IMR-90 (cell line): ENCODE measurements around the gene ALS2. TPM values are rescaled to one million over a fixed set of nuclear protein-coding genes. Genes with fewer than 3 reads are reported as not detected.

Source experiments
- ATAC-seq: fragments of 200-7000 bp; cut with Tn5 transposase; 2 replicates; pipeline ENCODE4 v1.9.1; 2020; ENCODE audit warnings: low read depth, mild to moderate bottlenecking, moderate library complexity
- BruUV-seq: library from RNA; stranded (reverse); fragments of 400-500 nt; replicated peaks from 2 replicates; lab custom pipeline; 2021; lab: Mats Ljungman, UMichigan
- CTCF ChIA-PET: fragments of 300-600 bp; formaldehyde crosslinking; extraction: SDS; loops from one replicate; lab custom pipeline; 2021; ENCODE audit warnings: antibody characterized with exemption; lab: Yijun Ruan, JAX
- POLR2A ChIA-PET: fragments of 300-600 bp; sonication (Branson Sonifier 250); formaldehyde crosslinking; loops from one replicate; lab custom pipeline; 2022; ENCODE audit warnings: antibody characterized with exemption; ENCODE audit not compliant: unreplicated experiment; lab: Charles Lee
- DNase-seq: peaks from one replicate; pipeline ENCODE4 v3.0.0; 2013
- H2AFZ ChIP-seq: replicated peaks from 2 replicates; pipeline ENCODE3; 2013; ENCODE audit warnings: low read length, mild to moderate bottlenecking; ENCODE audit not compliant: poor library complexity
- H2AK5ac ChIP-seq: 2 replicates; pipeline ENCODE4 v1.6.1; 2013; ENCODE audit warnings: low read depth, low read length, inconsistent platforms
- H2AK9ac ChIP-seq: replicated peaks from 2 replicates; pipeline ENCODE3; 2013; ENCODE audit warnings: mild to moderate bottlenecking, low read depth, low read length, moderate library complexity; ENCODE audit not compliant: poor library complexity
- H2BK120ac ChIP-seq: 2 replicates; pipeline ENCODE4 v1.6.1; 2013; ENCODE audit warnings: low read depth, low read length, inconsistent platforms
- H2BK15ac ChIP-seq: 3 replicates; pipeline ENCODE4 v1.6.1; 2013; ENCODE audit warnings: low read depth, low read length, inconsistent platforms
- H2BK20ac ChIP-seq: 2 replicates; pipeline ENCODE4 v1.6.1; 2013; ENCODE audit warnings: low read depth, mild to moderate bottlenecking, inconsistent platforms, low read length, moderate library complexity
- H2BK5ac ChIP-seq: 2 replicates; pipeline ENCODE4 v1.6.1; 2013; ENCODE audit warnings: mild to moderate bottlenecking, low read depth, low read length, inconsistent platforms; ENCODE audit not compliant: poor library complexity, severe bottlenecking
- H3K14ac ChIP-seq: replicated peaks from 2 replicates; pipeline ENCODE4 v1.6.1; 2013; ENCODE audit warnings: low read depth, low read length, inconsistent platforms
- H3K18ac ChIP-seq: 2 replicates; pipeline ENCODE4 v1.6.1; 2013; ENCODE audit warnings: low read depth, low read length, control low read depth
- H3K23ac ChIP-seq: 2 replicates; pipeline ENCODE4 v1.6.1; 2013; ENCODE audit warnings: low read depth, low read length, inconsistent platforms
- H3K27ac ChIP-seq: 2 replicates; pipeline ENCODE4 v1.5.1; 2013; ENCODE audit warnings: mild to moderate bottlenecking, control low read depth, low read length; ENCODE audit not compliant: insufficient read depth
- H3K27me3 ChIP-seq: 2 replicates; pipeline ENCODE4 v1.6.1; 2013; ENCODE audit warnings: low read length; ENCODE audit not compliant: control insufficient read depth, insufficient read depth
- H3K36me3 ChIP-seq: 2 replicates; pipeline ENCODE4 v1.6.1; 2013; ENCODE audit warnings: low read length, mixed read lengths; ENCODE audit not compliant: control insufficient read depth, insufficient read depth
- H3K4ac ChIP-seq: 2 replicates; pipeline ENCODE4 v1.6.1; 2013; ENCODE audit warnings: low read depth, low read length, inconsistent platforms
- H3K4me1 ChIP-seq: 2 replicates; pipeline ENCODE4 v1.6.1; 2013; ENCODE audit warnings: low read length, mixed read lengths; ENCODE audit not compliant: control insufficient read depth, insufficient read depth
- H3K4me2 ChIP-seq: 2 replicates; pipeline ENCODE4 v1.6.1; 2013; ENCODE audit warnings: low read depth, mild to moderate bottlenecking, control low read depth, low read length, moderate library complexity
- H3K4me3 ChIP-seq: 2 replicates; pipeline ENCODE4 v1.5.1; 2013; ENCODE audit warnings: low read depth, mild to moderate bottlenecking, control low read depth, low read length, moderate library complexity; ENCODE audit not compliant: insufficient read depth
- H3K56ac ChIP-seq: 2 replicates; pipeline ENCODE4 v1.6.1; 2013; ENCODE audit warnings: low read length, inconsistent platforms; ENCODE audit not compliant: insufficient read depth; ENCODE audit errors: extremely low read depth
- H3K79me1 ChIP-seq, 2 experiments: 2 replicates each; pipeline ENCODE4 v1.6.1; 2013; ENCODE audit warnings: low read length in 2 of 2, inconsistent platforms in 1 of 2, low read depth in 1 of 2
- H3K9ac ChIP-seq: 2 replicates; pipeline ENCODE4 v1.6.1; 2013; ENCODE audit warnings: low read depth, low read length, control low read depth
- H3K9me1 ChIP-seq: 2 replicates; pipeline ENCODE4 v1.6.1; 2013; ENCODE audit warnings: low read length, inconsistent platforms; ENCODE audit not compliant: insufficient read depth
- H3K9me3 ChIP-seq: 2 replicates; pipeline ENCODE4 v1.6.1; 2013; ENCODE audit warnings: low read length; ENCODE audit not compliant: control insufficient read depth, insufficient read depth
- H4K20me1 ChIP-seq: 2 replicates; pipeline ENCODE4 v1.6.1; 2013; ENCODE audit warnings: low read length, inconsistent platforms; ENCODE audit not compliant: insufficient read depth
- H4K5ac ChIP-seq: 2 replicates; pipeline ENCODE4 v1.6.1; 2013; ENCODE audit warnings: mild to moderate bottlenecking, low read depth, low read length, control low read depth
- H4K8ac ChIP-seq, 2 experiments: 2 replicates each; pipeline ENCODE4 v1.6.1; 2013; ENCODE audit warnings: low read depth in 2 of 2, low read length in 2 of 2, control low read depth in 1 of 2, inconsistent platforms in 1 of 2
- H4K91ac ChIP-seq: 2 replicates; pipeline ENCODE4 v1.6.1; 2013; ENCODE audit warnings: low read depth, low read length, inconsistent platforms; ENCODE audit not compliant: insufficient read depth
- BHLHE40 ChIP-seq: fragments of 150-350 bp; IDR thresholded peaks from 2 replicates; pipeline ENCODE4 v1.6.1; 2016; ENCODE audit warnings: mild to moderate bottlenecking, low read depth, low read length
- ELK1 ChIP-seq: fragments of 150-350 bp; IDR thresholded peaks from 2 replicates; pipeline ENCODE4 v1.6.1; 2016; ENCODE audit warnings: low read depth, mild to moderate bottlenecking, low read length, moderate library complexity, borderline replicate concordance
- MAFK ChIP-seq: IDR thresholded peaks from 2 replicates; pipeline ENCODE4 v1.6.1; 2012; ENCODE audit warnings: low read depth, low read length, improper control_type of control experiment
- MAZ ChIP-seq: IDR thresholded peaks from 2 replicates; pipeline ENCODE4 v1.6.1; 2012; ENCODE audit warnings: low read depth, mild to moderate bottlenecking, low read length, improper control_type of control experiment, moderate library complexity, borderline replicate concordance
- MXI1 ChIP-seq: IDR thresholded peaks from 2 replicates; pipeline ENCODE4 v1.6.1; 2012; ENCODE audit warnings: low read depth, mild to moderate bottlenecking, low read length, moderate library complexity, borderline replicate concordance
- NFE2L2 ChIP-seq: fragments of 150-350 bp; IDR thresholded peaks from 2 replicates; pipeline ENCODE4 v1.6.1; 2016; ENCODE audit warnings: low read depth, mild to moderate bottlenecking, low read length
- RAD21 ChIP-seq: IDR thresholded peaks from 2 replicates; pipeline ENCODE4 v1.6.1; 2012; ENCODE audit warnings: low read length, improper control_type of control experiment
- RCOR1 ChIP-seq: IDR thresholded peaks from 2 replicates; pipeline ENCODE4 v1.6.1; 2012; ENCODE audit warnings: mild to moderate bottlenecking, low read length, improper control_type of control experiment; ENCODE audit not compliant: insufficient replicate concordance
- RFX5 ChIP-seq: IDR thresholded peaks from 2 replicates; pipeline ENCODE4 v1.8.0; 2012; ENCODE audit warnings: low read depth, mild to moderate bottlenecking, low read length, moderate library complexity
- SMC3 ChIP-seq: fragments of 150-350 bp; IDR thresholded peaks from 2 replicates; pipeline ENCODE4 v1.6.1; 2016; ENCODE audit warnings: low read depth, mild to moderate bottlenecking, antibody characterized with exemption, low read length, moderate library complexity
- USF2 ChIP-seq: fragments of 150-350 bp; IDR thresholded peaks from 2 replicates; pipeline ENCODE4 v1.6.1; 2017; ENCODE audit warnings: mild to moderate bottlenecking, antibody characterized with exemption, low read length, low read depth
- whole genome bisulfite sequencing, 2 experiments: methylation state at CpG; one replicate each; pipeline versions ENCODE4 v1.1.5 to v1.1.7; 2013; ENCODE audit warnings: missing lambda C conversion rate in 2 of 2; ENCODE audit not compliant: insufficient read length in 1 of 2; ENCODE audit errors: extremely low coverage in 2 of 2; 5-methylcytosine and 5-hydroxymethylcytosine counted together
- dilution Hi-C: fragments of 300-500 bp; cut with HindIII; formaldehyde crosslinking; loops from one replicate; pipeline ENCODE4 v1.14.3; 2018; ENCODE audit warnings: low sequenced_read_pairs; ENCODE audit not compliant: unreplicated experiment
- in situ Hi-C: fragments of 300-500 bp; cut with MboI; formaldehyde crosslinking; loops from 3 replicates; pipeline ENCODE4 v1.14.3; 2019; ENCODE audit warnings: low sequenced_read_pairs, inconsistent platforms, mixed read lengths
- intact Hi-C: fragments of 100-400 bp; cut with micrococcal nuclease; formaldehyde crosslinking; loops from 2 replicates; pipeline ENCODE4 v1.10.0; 2022
- polyA plus RNA-seq, 3 experiments: library from polyadenylated mRNA; depleted of rRNA; stranded (reverse); fragments of >200 nt; gene quantifications; 2 replicates each; pipeline ENCODE4 v1.2.3, GENCODE V29; 2012; ENCODE audit warnings: low replicate concordance in 1 of 3
- total RNA-seq: library from RNA; depleted of rRNA; stranded (reverse); fragments of >200 nt; gene quantifications from 2 replicates; pipeline ENCODE4 v1.2.3, GENCODE V29; 2012
- TF ChIP-seq, protein P1 (sequence below): conservative IDR thresholded peaks from 2 replicates; pipeline ENCODE4 v1.5.1; 2012; ENCODE audit warnings: mild to moderate bottlenecking, low read depth, low read length, improper control_type of control experiment

ALS2 gene
- total and polyA plus RNA-seq, 2 of the 4 experiments (the other 2 are of a cell fraction): 14.4 to 42.3 TPM

DNA sequence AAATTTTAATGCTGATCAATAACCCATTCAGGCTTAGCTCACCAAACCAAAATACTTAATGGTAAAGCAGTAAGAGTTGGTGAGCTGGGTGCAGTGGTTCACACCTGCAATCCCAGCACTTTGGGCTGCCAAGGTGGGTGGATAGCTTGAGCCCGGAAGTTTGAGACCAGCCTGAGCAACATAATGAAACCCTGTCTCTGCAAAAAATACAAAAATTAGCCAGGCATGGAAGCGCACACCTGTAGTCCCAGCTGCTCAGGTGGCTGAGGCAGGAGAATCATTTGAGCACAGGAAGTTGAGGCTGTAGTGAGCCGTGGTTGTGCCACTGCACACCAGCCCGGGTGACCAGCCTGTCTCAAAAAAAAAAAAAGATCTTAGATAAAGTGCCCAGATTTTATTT is 46.6 kb downstream of the ALS2 start:
- peaks cover 34% of the 10 kb centered on the region for H3K36me3 ChIP-seq
- no peak overlapping the region for H3K9ac ChIP-seq
- in situ Hi-C loops: no loop called here
- H3K4me2 ChIP-seq: no peak overlapping the region
- DNase-seq: no peak
- no peak overlapping the region for H2BK15ac ChIP-seq
- H3K9me1 ChIP-seq: no peaks in the 10 kb centered on the region
- TF ChIP-seq RAD21: no peak
- TF ChIP-seq ELK1: no peak
- no peak for TF ChIP-seq SMC3
- TF ChIP-seq BHLHE40: no peak
- no peak for TF ChIP-seq MAZ
- no peak for TF ChIP-seq USF2
- TF ChIP-seq, protein P1, sequence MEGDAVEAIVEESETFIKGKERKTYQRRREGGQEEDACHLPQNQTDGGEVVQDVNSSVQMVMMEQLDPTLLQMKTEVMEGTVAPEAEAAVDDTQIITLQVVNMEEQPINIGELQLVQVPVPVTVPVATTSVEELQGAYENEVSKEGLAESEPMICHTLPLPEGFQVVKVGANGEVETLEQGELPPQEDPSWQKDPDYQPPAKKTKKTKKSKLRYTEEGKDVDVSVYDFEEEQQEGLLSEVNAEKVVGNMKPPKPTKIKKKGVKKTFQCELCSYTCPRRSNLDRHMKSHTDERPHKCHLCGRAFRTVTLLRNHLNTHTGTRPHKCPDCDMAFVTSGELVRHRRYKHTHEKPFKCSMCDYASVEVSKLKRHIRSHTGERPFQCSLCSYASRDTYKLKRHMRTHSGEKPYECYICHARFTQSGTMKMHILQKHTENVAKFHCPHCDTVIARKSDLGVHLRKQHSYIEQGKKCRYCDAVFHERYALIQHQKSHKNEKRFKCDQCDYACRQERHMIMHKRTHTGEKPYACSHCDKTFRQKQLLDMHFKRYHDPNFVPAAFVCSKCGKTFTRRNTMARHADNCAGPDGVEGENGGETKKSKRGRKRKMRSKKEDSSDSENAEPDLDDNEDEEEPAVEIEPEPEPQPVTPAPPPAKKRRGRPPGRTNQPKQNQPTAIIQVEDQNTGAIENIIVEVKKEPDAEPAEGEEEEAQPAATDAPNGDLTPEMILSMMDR: no peak
- TF ChIP-seq RCOR1: no peak
- TF ChIP-seq NFE2L2: no peak
- no peak for TF ChIP-seq MAFK
- TF ChIP-seq RFX5: no peak
- TF ChIP-seq MXI1: no peak
- H3K27me3 ChIP-seq: no peaks in the 10 kb centered on the region
- H3K4me1 ChIP-seq: no peaks in the 10 kb centered on the region
- H4K8ac ChIP-seq: no peak overlapping the region
- H2BK5ac ChIP-seq: no peak overlapping the region
- dilution Hi-C loops: no loop called here
- H4K91ac ChIP-seq: no peak overlapping the region
- no peak overlapping the region for H3K14ac ChIP-seq
- H2BK120ac ChIP-seq: no peak overlapping the region
- intact Hi-C loops: no loop called here
- no peak overlapping the region for H2AFZ ChIP-seq
- H3K79me1 ChIP-seq: no peaks in the 10 kb centered on the region
- H3K4me3 ChIP-seq: no peak overlapping the region
- WGBS, 2 experiments: no CpG with 5 or more reads among the region's 4 CpGs
- ATAC-seq: no peak
- no peak overlapping the region for H2BK20ac ChIP-seq
- H2AK9ac ChIP-seq: no peak overlapping the region
- no peak overlapping the region for H3K4ac ChIP-seq
- POLR2A ChIA-PET: interaction anchor here (0.7 kb wide), 1 partner anchor 132 kb away, joined by 3 read pairs; no protein-coding TSS in a partner anchor
- peaks cover 9% of the 10 kb centered on the region for H3K9me3 ChIP-seq
- no peak overlapping the region for H3K56ac ChIP-seq
- H4K20me1 ChIP-seq: no peaks in the 10 kb centered on the region
- H2AK5ac ChIP-seq: no peak overlapping the region
- no peak overlapping the region for H3K27ac ChIP-seq
- no peak overlapping the region for H3K18ac ChIP-seq
- no peak overlapping the region for H3K23ac ChIP-seq
- H4K5ac ChIP-seq: no peak overlapping the region
- CTCF ChIA-PET: interaction anchor here (1.1 kb wide), 1 partner anchor 9 kb away, joined by 3 read pairs; no protein-coding TSS in a partner anchor
- BruUV-seq: no TSS peak
